NCI-H2171 treated with DMSO at 0.1 percent for 48 hours (cell line): ENCODE results near the gene RRP12.

Experiments used
- DNase-seq: peaks from one replicate; lab custom pipeline; 2025; lab: John Stamatoyannopoulos, UW

The RRP12 gene

DNA sequence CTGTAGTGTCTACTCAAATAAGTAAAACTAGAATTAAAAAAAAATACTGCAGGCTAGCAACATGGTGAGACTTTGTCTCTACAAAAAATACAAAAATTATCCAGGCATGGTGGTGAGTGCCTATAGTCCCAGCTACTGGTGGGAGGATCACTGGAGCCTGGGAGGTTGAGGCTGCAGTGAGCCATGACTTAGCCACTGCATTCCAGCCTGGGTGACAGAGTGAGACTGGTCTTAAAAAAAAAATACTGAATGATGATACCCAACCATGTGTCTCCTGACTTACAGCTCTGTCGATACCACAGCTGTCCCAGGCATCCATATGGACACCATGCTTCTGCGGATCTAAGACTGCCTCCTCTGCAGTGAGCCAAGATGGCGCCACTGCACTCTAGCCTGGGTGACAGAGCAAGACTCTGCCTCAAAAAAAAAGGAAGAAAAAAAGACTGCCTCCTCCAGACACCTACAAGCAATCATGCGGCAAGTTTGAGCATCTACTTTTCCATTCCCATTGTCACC is 90.0 kb downstream of the RRP12 start:
- DNase-seq, result peak; percentile 31

DNA sequence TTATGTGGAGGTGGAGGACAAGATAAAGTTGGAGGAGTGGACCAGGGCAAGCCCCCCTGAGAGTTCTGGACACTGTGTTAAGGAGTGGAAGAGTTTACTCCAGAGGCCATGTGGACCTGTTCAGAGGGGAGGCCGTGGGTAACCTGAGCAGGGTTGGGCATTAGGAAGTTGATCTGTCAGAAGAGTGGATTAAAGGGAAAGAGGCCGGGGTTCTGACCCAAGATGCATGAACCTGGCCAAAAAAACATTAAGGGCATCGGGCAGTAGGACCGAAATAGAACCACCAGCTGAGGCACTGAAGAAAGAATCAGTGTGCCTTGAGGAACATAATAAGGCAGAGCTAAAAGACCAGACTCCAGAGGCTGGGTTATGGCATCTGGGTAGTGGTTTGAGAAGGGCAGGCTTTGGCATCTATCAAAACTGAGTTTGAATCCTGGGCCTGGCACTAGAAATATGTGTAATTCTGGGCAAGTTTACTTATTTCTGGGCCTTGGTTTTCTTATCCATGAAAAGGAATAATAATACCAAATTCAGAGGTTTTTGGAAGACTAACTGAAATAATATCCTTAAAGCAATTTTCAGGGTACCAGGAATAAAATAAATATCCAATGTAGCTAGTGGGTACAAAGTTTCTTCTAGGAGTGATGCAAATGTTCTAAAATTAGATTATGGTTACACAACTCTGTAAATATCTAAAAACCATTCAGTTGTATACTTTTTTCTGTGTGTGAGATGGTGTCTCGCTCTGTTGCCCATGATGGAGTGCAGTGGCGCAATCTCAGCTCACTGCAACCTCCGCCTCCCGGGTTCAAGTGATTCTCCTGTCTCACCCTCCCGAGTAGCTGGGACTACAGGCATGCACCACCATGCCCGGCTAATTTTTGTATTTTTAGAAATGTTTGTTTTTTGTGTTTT is 93.0 kb downstream of the RRP12 start:
- DNase-seq, result no peak

DNA sequence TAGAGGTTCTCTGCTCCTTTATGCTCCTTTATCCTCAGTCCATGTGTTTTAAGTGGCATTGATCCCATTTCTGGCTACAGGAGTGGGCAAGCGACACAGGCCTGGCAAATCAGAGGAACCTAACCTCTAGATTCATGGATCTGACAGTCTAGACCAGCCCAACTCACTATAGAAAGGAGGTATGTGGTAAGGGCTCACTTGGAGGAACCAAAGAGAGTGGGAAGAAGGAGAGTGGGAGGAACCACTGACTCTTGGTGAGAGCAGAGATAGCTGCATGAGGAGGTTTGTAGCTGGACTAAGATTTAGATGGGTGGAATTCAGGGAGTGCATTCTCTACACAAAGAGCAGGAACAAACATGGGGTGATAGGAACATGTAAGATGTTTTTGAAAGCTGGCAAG is 93.7 kb downstream of the RRP12 start:
- no peak for DNase-seq
